GM19463 (cell line): ENCODE data around the gene UBR1.
"Not testable (repeated sequence)": the region's sequence is repeated elsewhere in the genome, so short reads cannot be mapped to it uniquely, and the experiment has no call there.

Source experiments
- ATAC-seq: cut with Tn5 transposase; IDR thresholded peaks from one replicate; pipeline ENCODE4 v1.9.1; 2021; ENCODE audit warnings: mild to moderate bottlenecking, moderate library complexity; ENCODE audit not compliant: unreplicated experiment

Gene UBR1

DNA sequence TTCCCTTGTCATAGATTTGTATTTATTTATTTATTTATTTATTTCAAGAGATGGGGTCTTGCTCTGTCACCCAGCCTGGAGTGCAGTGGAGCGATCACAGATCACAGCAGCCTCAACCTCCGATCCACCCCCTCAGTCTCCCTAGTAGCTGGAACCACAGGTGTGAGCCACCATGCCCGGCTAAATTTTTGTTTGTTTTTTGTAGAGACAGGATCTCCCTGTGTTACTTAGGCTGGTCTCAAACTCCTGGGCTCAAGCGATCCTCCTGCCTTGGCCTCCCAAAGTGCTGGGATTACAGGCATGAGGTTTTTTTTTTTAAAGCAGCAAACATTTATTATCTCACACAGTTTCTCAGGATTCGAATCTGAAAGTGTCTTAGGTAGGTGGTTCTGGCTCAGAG, 187.8 kb downstream of the UBR1 start:
- ATAC-seq, result no peak

DNA sequence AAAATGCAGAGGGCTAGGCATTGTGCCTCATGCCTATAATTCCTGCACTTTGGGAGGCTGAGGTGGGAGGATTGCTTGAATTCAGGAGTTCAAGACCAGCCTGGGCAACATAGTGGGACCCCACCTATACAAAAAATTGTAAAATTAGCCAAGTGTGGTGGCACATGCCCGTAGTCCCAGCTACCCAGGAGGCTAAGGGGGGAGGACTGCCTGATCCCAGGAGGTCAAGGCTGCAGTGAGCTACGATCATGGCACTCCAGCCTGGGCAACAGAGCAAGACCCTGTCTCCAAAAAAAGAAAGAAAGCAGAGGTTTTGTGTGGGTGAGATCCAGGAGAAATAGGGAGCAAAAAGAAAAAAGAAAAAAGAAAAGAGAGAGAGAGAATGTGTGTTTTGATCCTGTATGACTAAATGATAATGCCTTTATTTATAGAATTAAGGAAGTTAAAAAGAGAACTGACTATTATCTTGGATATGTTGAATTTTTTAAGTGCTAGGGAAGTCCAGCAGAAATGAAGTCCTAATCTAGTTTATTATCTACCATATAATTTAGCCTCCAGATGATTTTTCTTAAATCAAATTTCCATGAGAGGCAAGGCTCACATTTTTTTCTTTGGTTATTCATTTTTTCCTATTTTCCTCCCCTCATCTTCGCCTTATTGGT, 190.1 kb downstream of the UBR1 start:
- ATAC-seq, result no peak

DNA sequence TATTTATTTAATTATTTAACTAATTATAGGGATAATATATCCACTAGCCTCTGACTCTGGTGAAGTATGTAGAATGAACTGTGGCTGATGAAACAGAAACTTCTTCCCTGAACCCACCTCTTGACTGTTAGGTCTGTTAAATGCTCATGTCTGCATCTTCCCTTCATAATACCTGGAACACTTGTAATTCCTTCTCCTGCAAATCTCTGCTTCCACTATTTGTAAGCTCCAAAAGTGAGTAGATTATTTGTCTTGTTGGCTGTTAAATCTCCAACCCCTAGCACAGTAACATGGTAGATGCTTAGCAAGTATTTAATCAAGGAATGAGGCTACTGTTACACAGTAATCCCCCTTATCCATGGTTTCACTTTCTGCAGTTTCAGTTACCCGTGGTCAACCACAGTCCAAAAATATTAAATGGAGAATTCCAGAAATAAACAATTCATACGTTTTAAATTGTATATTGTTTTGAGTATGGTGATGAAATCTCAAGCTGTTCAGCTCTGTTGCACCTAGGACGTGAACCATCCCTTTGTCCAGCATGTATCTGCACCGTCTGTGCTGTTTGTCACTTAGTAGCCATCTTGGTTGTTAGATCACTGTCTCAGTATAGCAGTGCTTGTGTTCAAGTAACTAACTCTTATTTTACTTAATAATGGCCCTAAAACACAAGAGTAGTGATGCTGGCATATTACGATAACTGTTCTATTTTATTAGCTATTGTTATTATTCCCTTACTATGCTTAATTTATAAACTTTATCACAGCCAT, 190.9 kb downstream of the UBR1 start:
- no peak for ATAC-seq

DNA sequence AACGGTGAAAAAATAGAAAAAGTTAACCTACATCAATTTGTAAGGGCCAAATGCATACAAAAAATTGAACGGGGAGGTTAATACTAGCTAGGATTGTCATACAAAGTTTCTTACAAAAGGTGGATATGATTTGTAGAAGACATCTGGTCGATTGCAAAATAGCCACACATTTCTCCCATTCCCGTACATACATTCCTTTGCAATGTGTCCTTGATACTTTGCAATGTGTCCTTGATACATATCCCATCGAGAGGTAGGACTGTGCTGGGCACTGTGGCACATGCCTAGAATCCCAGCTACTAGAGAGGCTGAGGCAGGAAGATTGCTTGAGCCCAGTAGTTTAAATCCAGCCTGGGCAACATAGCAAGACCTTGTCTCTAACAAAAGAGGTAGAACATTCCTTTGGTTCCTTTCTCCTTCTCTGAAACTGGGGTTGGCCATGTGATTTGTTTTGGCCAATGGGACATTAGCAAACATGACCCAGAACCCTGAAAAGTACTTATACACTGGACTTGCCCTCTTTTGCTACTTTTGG, 194.7 kb downstream of the UBR1 start:
- no peak for ATAC-seq

DNA sequence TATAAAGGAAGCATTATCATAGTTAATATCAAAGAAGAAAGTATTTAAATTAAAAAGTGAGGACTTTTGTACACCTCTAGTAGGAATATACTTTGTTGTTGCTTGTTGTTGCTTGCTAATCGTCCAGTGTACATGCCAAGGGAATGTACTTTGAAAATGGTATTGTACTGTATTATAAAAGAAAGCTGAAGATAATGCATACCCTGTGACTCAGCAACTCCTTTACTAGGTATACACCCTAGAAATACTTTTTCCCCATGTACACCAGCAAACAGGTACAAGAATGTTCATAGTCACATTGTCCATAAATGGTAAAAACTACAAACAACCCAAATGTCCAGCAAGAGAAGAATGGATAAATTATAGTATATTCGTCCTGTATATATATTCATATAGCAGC, 197.3 kb downstream of the UBR1 start:
- no peak for ATAC-seq

DNA sequence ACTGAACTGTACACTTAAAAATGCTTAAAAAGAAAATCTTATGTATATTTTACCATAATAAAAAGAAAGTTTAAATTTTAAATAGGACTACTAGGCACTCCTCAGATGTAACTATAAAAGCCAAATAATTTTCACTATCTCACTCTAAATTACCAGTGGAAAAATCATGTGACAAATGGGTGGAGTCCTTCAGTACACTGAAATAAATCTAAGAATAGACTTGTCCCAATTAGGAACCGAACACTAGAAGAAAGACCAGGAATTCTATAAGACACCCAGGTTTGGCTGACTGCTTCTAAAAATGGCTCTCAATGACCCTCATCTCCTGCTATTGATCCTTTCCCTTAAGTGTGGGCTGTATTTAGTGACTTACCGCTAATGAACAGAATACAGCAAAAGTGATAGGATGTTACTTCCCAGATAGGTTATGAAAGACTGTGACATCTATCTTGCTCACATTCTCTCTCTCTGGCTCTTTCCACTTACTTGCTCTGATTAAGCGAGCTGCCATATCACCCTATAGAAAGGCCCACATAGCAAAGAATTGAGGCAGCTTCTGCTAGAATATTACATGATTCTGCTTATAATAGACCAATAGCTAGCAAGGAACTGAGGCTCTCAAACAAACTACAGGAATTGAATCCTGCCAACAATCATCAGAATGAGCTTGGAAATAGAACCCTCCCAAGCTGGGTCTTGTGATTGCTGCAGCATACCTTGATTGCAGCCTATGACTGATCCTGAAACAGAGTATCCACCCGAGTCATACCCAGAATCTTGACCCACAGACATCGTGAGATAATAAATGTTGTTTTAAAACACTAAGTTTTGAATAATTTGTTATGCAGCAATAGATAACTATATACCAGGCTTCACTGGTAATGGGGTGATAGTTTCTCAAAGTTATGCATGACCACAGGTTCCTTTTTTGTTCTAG, 202.2 kb downstream of the UBR1 start:
- ATAC-seq, result no peak

DNA sequence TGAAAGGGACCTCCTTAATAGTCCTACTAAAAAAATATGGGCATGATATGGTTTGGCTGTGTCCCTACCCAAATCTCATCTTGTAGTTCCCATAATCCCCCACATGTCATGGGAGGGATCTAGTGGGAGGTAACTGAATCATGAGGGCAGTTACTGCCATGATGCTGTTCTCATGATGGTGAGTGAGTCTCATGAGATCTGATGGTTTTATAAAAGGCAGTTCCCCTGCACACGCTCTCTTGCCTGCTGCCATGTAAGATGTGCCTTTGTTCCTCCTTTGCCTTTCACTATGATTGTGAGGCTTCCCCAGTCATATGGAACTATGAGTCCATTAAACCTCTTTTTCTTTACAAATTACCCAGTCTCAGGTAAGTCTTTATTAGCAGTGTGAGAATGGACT, 211.9 kb downstream of the UBR1 start:
- not testable (repeated sequence) for ATAC-seq
